NCI-H146 (cell line): ENCODE data around the gene ZNF335.
"Not testable (repeated sequence)": the region's sequence is repeated elsewhere in the genome, so short reads cannot be mapped to it uniquely, and the experiment has no call there.

Experiments used
- DNase-seq: peaks from one replicate; lab custom pipeline; 2025; lab: John Stamatoyannopoulos, UW

ZNF335 gene

GRCh38 chr20:46000262-46000996, 28.4 kb upstream of the ZNF335 start:
- no peak for DNase-seq

GRCh38 chr20:45999557-46000261, 27.7 kb upstream of the ZNF335 start:
- no peak for DNase-seq

- no peak for DNase-seq
Observed at GRCh38 chr20:45998761-45999160, 26.8 kb upstream of the ZNF335 start.

GRCh38 chr20:45998337-45998736, 26.3 kb upstream of the ZNF335 start:
- no peak for DNase-seq

GRCh38 chr20:45997187-45997586, 25.2 kb upstream of the ZNF335 start:
- DNase-seq = no peak

GRCh38 chr20:45995495-45996097, 23.6 kb upstream of the ZNF335 start:
- DNase-seq = peak; percentile 59

- DNase-seq = no peak
Observed at GRCh38 chr20:45994761-45995493, 22.9 kb upstream of the ZNF335 start.

GRCh38 chr20:45993197-45993951, 21.4 kb upstream of the ZNF335 start:
- peak; percentile 28 for DNase-seq

GRCh38 chr20:45991616-45992015, 19.6 kb upstream of the ZNF335 start:
- DNase-seq = no peak

- DNase-seq = not testable (repeated sequence)
Observed at GRCh38 chr20:45988830-45989229, 16.8 kb upstream of the ZNF335 start.

GRCh38 chr20:45987108-45987780, 15.2 kb upstream of the ZNF335 start:
- peak; percentile 81 for DNase-seq

- DNase-seq = no peak
Observed at GRCh38 chr20:45985573-45985972, 13.6 kb upstream of the ZNF335 start.

- no peak for DNase-seq
Observed at GRCh38 chr20:45983279-45983743, 11.3 kb upstream of the ZNF335 start.

- DNase-seq = no peak
Observed at GRCh38 chr20:45981261-45981660, 9.3 kb upstream of the ZNF335 start.

- no peak for DNase-seq
Observed at GRCh38 chr20:45976086-45976485, 4.1 kb upstream of the ZNF335 start.

GRCh38 chr20:45975686-45976085, 3.7 kb upstream of the ZNF335 start:
- DNase-seq = no peak

- DNase-seq = no peak
Observed at GRCh38 chr20:45974896-45975565, 3.0 kb upstream of the ZNF335 start.

GRCh38 chr20:45972500-45973183, 639 bp upstream of the ZNF335 start:
- peak; percentile 95 for DNase-seq

GRCh38 chr20:45971425-45971674, 653 bp downstream of the ZNF335 start:
- DNase-seq = no peak
